WI38 (cell line): ENCODE measurements around the gene GPBP1L1.

ENCODE experiments used
- H3K4me3 ChIP-seq: 2 replicates; pipeline ENCODE4 v1.5.1; 2011; ENCODE audit warnings: low read depth, mild to moderate bottlenecking, control low read depth, low read length
- TF ChIP-seq, protein P1 (sequence below): IDR thresholded peaks from 2 replicates; pipeline ENCODE4 v1.5.1; 2012; ENCODE audit warnings: low read depth, mild to moderate bottlenecking, control low read depth, low read length

GPBP1L1 gene

GRCh38 chr1:45667321-45668111 lies 18.8 kb downstream of the GPBP1L1 start:
- TF ChIP-seq, protein P1, sequence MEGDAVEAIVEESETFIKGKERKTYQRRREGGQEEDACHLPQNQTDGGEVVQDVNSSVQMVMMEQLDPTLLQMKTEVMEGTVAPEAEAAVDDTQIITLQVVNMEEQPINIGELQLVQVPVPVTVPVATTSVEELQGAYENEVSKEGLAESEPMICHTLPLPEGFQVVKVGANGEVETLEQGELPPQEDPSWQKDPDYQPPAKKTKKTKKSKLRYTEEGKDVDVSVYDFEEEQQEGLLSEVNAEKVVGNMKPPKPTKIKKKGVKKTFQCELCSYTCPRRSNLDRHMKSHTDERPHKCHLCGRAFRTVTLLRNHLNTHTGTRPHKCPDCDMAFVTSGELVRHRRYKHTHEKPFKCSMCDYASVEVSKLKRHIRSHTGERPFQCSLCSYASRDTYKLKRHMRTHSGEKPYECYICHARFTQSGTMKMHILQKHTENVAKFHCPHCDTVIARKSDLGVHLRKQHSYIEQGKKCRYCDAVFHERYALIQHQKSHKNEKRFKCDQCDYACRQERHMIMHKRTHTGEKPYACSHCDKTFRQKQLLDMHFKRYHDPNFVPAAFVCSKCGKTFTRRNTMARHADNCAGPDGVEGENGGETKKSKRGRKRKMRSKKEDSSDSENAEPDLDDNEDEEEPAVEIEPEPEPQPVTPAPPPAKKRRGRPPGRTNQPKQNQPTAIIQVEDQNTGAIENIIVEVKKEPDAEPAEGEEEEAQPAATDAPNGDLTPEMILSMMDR: no peak
- no peak overlapping the region for H3K4me3 ChIP-seq

- TF ChIP-seq, protein P1: no peak
- H3K4me3 ChIP-seq: no peak overlapping the region
Measured at GRCh38 chr1:45666836-45667235, 19.5 kb downstream of the GPBP1L1 start.

DNA sequence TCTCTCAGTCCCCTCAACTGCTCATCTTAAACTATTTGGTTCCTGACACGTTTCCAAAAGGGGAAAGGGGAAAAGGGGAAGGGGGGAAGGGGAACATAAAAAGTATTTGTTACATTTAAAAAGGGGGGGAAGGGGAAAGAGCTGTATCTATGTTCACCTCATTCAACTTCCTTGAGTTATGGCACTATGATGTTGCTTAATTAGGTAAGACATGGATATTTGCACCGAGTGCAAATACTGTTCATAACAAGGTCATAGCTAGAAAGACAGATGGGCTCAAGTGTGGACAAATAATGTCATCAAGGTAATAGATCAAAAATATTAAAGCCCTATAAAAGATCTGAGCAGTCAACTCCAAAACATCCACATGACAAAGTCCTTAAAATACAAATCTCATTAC lies 26.0 kb downstream of the GPBP1L1 start:
- TF ChIP-seq, protein P1: no peak
- no peak overlapping the region for H3K4me3 ChIP-seq

DNA sequence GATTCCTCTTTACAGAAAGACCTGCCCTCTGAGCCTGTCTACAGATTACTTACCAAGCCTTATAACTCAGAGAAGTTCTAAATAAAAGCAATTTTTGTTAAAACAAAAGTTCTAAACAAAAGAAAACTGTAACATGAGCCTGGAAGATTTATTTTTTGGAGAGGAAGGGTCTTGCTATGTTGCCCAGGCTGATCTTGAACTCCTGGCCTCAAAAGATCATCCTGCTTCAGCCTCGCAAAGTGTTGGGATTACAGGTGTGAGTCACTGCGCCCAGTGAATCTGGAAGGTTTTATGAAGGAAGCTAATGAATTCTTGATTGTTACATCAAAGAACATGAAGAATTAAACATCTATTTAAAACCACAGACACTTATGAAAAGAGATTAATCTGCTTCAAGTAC lies 27.1 kb downstream of the GPBP1L1 start:
- H3K4me3 ChIP-seq: no peak overlapping the region
- TF ChIP-seq, protein P1: no peak

DNA sequence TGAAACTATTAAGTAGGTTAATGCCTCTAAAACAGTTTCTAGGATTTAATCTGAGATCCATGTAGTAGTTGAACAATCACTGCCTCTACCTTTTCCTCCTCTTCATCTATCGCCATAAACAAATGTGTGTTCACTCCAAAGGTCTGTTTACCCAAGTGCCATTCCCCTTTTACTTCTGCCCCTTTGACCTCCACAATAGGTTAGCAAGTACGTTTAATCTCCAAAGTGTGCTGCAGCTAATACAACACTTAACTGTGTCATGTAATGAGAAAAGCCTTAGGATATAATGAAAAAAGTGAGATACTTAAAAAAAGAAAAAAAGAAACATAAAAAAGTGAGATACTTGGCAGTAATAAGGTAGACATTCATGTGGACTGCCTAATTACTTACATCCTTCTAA lies 28.2 kb downstream of the GPBP1L1 start:
- TF ChIP-seq, protein P1: no peak

DNA sequence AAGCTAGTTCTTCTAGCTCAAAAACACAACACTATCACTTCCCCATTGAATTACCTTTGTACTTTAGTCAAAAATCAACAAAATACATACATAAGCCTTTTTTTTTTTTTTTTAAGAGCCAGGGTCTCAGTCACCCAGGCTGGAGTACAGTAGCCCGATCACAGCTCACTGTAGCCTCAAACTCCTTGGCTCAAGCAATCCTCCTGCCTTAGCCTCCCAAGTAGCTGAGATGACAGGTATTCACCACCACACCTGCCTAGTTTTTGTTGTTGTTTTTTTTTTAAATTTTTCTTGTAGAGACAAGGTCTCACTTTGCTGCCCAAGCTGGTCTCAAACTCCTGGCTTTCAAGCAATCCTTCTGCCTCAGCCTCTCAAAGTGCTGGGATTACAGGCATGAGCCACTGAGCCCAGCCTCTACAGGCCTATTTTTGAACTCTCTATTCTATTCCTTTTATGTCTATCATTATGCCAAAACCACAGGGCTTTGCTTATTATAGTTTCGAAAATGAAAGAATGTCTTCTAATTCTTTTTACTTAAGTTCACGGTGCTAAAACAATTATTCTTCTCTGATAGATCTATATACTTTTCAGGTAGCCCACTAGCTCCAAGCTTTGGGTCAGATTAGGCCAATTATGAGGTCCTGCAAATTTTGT lies 29.6 kb downstream of the GPBP1L1 start:
- H3K4me3 ChIP-seq: no peak overlapping the region
- TF ChIP-seq, protein P1: no peak

More for the DNA sequence above, 28.2 kb downstream of the GPBP1L1 start:
- no peak overlapping the region for H3K4me3 ChIP-seq
